PC-9 (cell line): ENCODE measurements around the gene POU2F3. TPM values are rescaled to one million over a fixed set of nuclear protein-coding genes. Genes with fewer than 3 reads are reported as not detected.

ENCODE experiments used
- BruUV-seq: library from RNA; stranded (reverse); fragments of 400-500 nt; replicated peaks from 2 replicates; lab custom pipeline; 2021; lab: Mats Ljungman, UMichigan
- CTCF ChIA-PET: fragments of 300-600 bp; sonication (Branson Sonifier 250); formaldehyde crosslinking; loops from one replicate; lab custom pipeline; 2022; ENCODE audit warnings: antibody characterized with exemption; lab: Charles Lee
- POLR2A ChIA-PET: fragments of 300-600 bp; sonication (Branson Sonifier 250); formaldehyde crosslinking; loops from one replicate; lab custom pipeline; 2022; ENCODE audit warnings: antibody characterized with exemption; ENCODE audit not compliant: unreplicated experiment; lab: Charles Lee
- DNase-seq, 2 experiments: peaks; one replicate each; pipeline versions ENCODE4 v3.0.0 to v3.0.0-alpha.2; 2015 to 2022; ENCODE audit warnings: mixed read lengths in 1 of 2
- H2AFZ ChIP-seq: fragments of 200-600 bp; sonication (generic); 2 replicates; pipeline ENCODE4 v1.8.1; 2017; ENCODE audit warnings: antibody characterized with exemption
- H3F3A ChIP-seq: fragments of 200-600 bp; sonication (generic); 2 replicates; pipeline ENCODE4 v1.8.1; 2017; ENCODE audit warnings: antibody characterized with exemption, mild to moderate bottlenecking, low read depth; ENCODE audit not compliant: insufficient read depth
- H3K27ac ChIP-seq: fragments of 200-600 bp; sonication (generic); 2 replicates; pipeline ENCODE4 v1.6.1; 2016; ENCODE audit warnings: mixed run types
- H3K27me3 ChIP-seq: fragments of 200-600 bp; sonication (generic); 2 replicates; pipeline ENCODE4 v1.6.1; 2016; ENCODE audit warnings: low read depth, mixed run types; ENCODE audit not compliant: insufficient read depth
- H3K36me3 ChIP-seq: fragments of 200-600 bp; sonication (generic); 2 replicates; pipeline ENCODE4 v1.6.1; 2016; ENCODE audit warnings: low read depth, mixed run types
- H3K4me1 ChIP-seq: fragments of 200-600 bp; sonication (generic); replicated peaks from 2 replicates; pipeline ENCODE4 v1.6.1; 2016; ENCODE audit warnings: mixed run types; ENCODE audit not compliant: insufficient read depth
- H3K4me2 ChIP-seq: fragments of 200-600 bp; sonication (generic); 2 replicates; pipeline ENCODE4 v1.6.1; 2017; ENCODE audit warnings: mixed run types
- H3K4me3 ChIP-seq: fragments of 200-600 bp; sonication (generic); 2 replicates; pipeline ENCODE4 v1.6.1; 2016; ENCODE audit warnings: mixed run types
- H3K79me2 ChIP-seq: fragments of 200-600 bp; sonication (generic); 2 replicates; pipeline ENCODE4 v1.6.1; 2017; ENCODE audit warnings: low read depth, mixed run types
- H3K9me2 ChIP-seq: fragments of 200-600 bp; sonication (generic); 2 replicates; pipeline ENCODE4 v1.8.1; 2017; ENCODE audit warnings: mild to moderate bottlenecking; ENCODE audit not compliant: insufficient read depth
- H3K9me3 ChIP-seq: fragments of 200-600 bp; sonication (generic); 2 replicates; pipeline ENCODE4 v1.8.1; 2016; ENCODE audit warnings: low read depth; ENCODE audit not compliant: insufficient read depth
- H4K20me1 ChIP-seq: fragments of 200-600 bp; sonication (generic); 2 replicates; pipeline ENCODE4 v1.8.1; 2017; ENCODE audit not compliant: insufficient read depth
- CTCF ChIP-seq: fragments of 200-600 bp; sonication (generic); conservative IDR thresholded peaks from 2 replicates; pipeline ENCODE4 v1.6.1; 2017; ENCODE audit warnings: mixed run types, antibody characterized with exemption, mild to moderate bottlenecking, moderate library complexity
- EZH2 ChIP-seq: fragments of 200-600 bp; sonication (generic); IDR thresholded peaks from 2 replicates; pipeline ENCODE4 v1.8.0; 2017; ENCODE audit warnings: antibody characterized with exemption, low read depth
- intact Hi-C: fragments of 100-400 bp; cut with micrococcal nuclease; formaldehyde crosslinking; loops from one replicate; pipeline ENCODE4 v1.10.0; 2022; ENCODE audit not compliant: unreplicated experiment
- total RNA-seq: library from RNA; stranded (reverse); gene quantifications from 2 replicates; pipeline ENCODE4 v1.2.3, GENCODE V29; 2021

Gene POU2F3
- total RNA-seq, 1 experiment from 2014 or later: 2.9 TPM

- Histone ChIP-seq H3K36me3 (no peaks in the 10 kb centered on the region), H3K4me2 (peak overlapping the region; percentile 47; the same call in 1 of the 2 replicates), H3K9me2 (no peaks in the 10 kb centered on the region), H3K27me3 (no peaks in the 10 kb centered on the region), H3K4me3 (no peak overlapping the region), H3K79me2 (peaks cover 100% of the 10 kb centered on the region), H3K9me3 (0 out of 2 replicates have a peak, but pooled peaks cover 7% of the 10 kb centered on the region), H2AFZ (no peak overlapping the region), H3K4me1 (peaks cover 63% of the 10 kb centered on the region), H3K27ac (no peak overlapping the region), H4K20me1 (peaks cover 22% of the 10 kb centered on the region), H3F3A (peaks cover 22% of the 10 kb centered on the region)
- no peak for DNase-seq
- BruUV-seq: no TSS peak
- POLR2A ChIA-PET: no interaction called here
- CTCF ChIA-PET: no interaction called here
- TF ChIP-seq EZH2: no peak
- intact Hi-C loops: no loop called here
These were observed 102.7 kb downstream of the POU2F3 start for GRCh38 chr11:120342678-120343077.

GRCh38 chr11:120343429-120343828 is 103.5 kb downstream of the POU2F3 start:
- 0 out of 2 replicates have a peak, but pooled peaks cover 7% of the 10 kb centered on the region for H3K9me3 ChIP-seq
- H3K4me2 ChIP-seq: peak overlapping the region; percentile 47
- no peak overlapping the region for H2AFZ ChIP-seq
- H3K27me3 ChIP-seq: no peaks in the 10 kb centered on the region
- no peak overlapping the region for H3K4me3 ChIP-seq
- no peaks in the 10 kb centered on the region for H3K9me2 ChIP-seq
- DNase-seq: no peak
- intact Hi-C loops: no loop called here
- no TSS peak for BruUV-seq
- peaks cover 24% of the 10 kb centered on the region for H3F3A ChIP-seq
- peaks cover 61% of the 10 kb centered on the region for H3K4me1 ChIP-seq
- H3K79me2 ChIP-seq: peaks cover 100% of the 10 kb centered on the region
- peak overlapping the region; percentile 6; the same call in 1 of the 2 replicates for H3K27ac ChIP-seq
- no peaks in the 10 kb centered on the region for H3K36me3 ChIP-seq
- ChIA-PET CTCF (no interaction called here), POLR2A (interaction anchor here (0.7 kb wide), 1 partner anchor 220 kb away, joined by 6 read pairs; no protein-coding TSS in a partner anchor)
- TF ChIP-seq CTCF: no peak
- TF ChIP-seq EZH2: no peak
- H4K20me1 ChIP-seq: peaks cover 16% of the 10 kb centered on the region

GRCh38 chr11:120344302-120345004 is 104.5 kb downstream of the POU2F3 start:
- Histone ChIP-seq H3F3A (peaks cover 30% of the 10 kb centered on the region), H3K9me3 (0 out of 2 replicates have a peak, but pooled peaks cover 7% of the 10 kb centered on the region), H3K9me2 (no peaks in the 10 kb centered on the region), H3K27ac (peak overlapping the region; percentile 41; the same call in 1 of the 2 replicates), H2AFZ (no peak overlapping the region), H3K27me3 (no peaks in the 10 kb centered on the region), H3K4me3 (no peak overlapping the region), H3K79me2 (peaks cover 100% of the 10 kb centered on the region), H3K4me2 (peak overlapping the region; percentile 47), H3K4me1 (peaks cover 61% of the 10 kb centered on the region), H4K20me1 (peaks cover 23% of the 10 kb centered on the region), H3K36me3 (no peaks in the 10 kb centered on the region)
- POLR2A ChIA-PET: no interaction called here
- CTCF ChIA-PET: no interaction called here
- intact Hi-C loops: no loop called here
- peak; percentile 34 to 91 for DNase-seq
- TF ChIP-seq EZH2 (no peak), CTCF (no peak)
- no TSS peak for BruUV-seq
